HepG2 (cell line): ENCODE results near the gene RBSN. TPM values are rescaled to one million over a fixed set of nuclear protein-coding genes. Genes with fewer than 3 reads are reported as not detected.
A peak's percentile ranks its signal among the peaks of the same experiment; 100 is the strongest.

Experiments used
- DPF2 ChIP-seq: sonication (generic); formaldehyde crosslinking; IDR thresholded peaks from 2 replicates; pipeline ENCODE4 v1.4.0; 2020; ENCODE audit warnings: mild to moderate bottlenecking, low read depth, missing genetic modification reagents, borderline replicate concordance
- ERF ChIP-seq: IDR thresholded peaks from 2 replicates; pipeline ENCODE4 v1.6.1; 2018; ENCODE audit warnings: missing biosample characterization, missing genetic modification reagents
- ETV5 ChIP-seq: IDR thresholded peaks from 2 replicates; pipeline ENCODE4 v1.6.1; 2018; ENCODE audit warnings: missing biosample characterization, missing genetic modification reagents, inconsistent platforms, borderline replicate concordance
- GATAD1 ChIP-seq: IDR thresholded peaks from 2 replicates; pipeline ENCODE4 v1.6.1; 2016; ENCODE audit warnings: missing genetic modification reagents, missing compliant biosample characterization
- GTF2F1 ChIP-seq: fragments of 150-350 bp; IDR thresholded peaks from 2 replicates; pipeline ENCODE4 v1.6.1; 2014; ENCODE audit warnings: low read length
- IRF1 ChIP-seq: sonication (generic); formaldehyde crosslinking; IDR thresholded peaks from 2 replicates; pipeline ENCODE4 v1.4.0; 2020; ENCODE audit warnings: low read depth, mild to moderate bottlenecking, missing genetic modification reagents
- ISL2 ChIP-seq: sonication (generic); formaldehyde crosslinking; IDR thresholded peaks from 2 replicates; pipeline ENCODE4 v1.5.0; 2020; ENCODE audit warnings: missing genetic modification reagents
- NFE2L2 ChIP-seq: fragments of 150-350 bp; IDR thresholded peaks from 2 replicates; pipeline ENCODE4 v1.6.1; 2014; ENCODE audit warnings: low read length
- TEAD3 ChIP-seq: optimal IDR thresholded peaks from 2 replicates; pipeline ENCODE3; 2016; ENCODE audit warnings: borderline replicate concordance
- THAP8 ChIP-seq: sonication (generic); formaldehyde crosslinking; IDR thresholded peaks from 2 replicates; pipeline ENCODE4 v1.5.1; 2020; ENCODE audit warnings: missing genetic modification reagents, mild to moderate bottlenecking, borderline replicate concordance
- ZFP37 ChIP-seq: sonication (generic); formaldehyde crosslinking; IDR thresholded peaks from 2 replicates; pipeline ENCODE4 v1.4.0; 2020; ENCODE audit warnings: missing genetic modification reagents, borderline replicate concordance
- ZFP62 ChIP-seq: sonication (generic); formaldehyde crosslinking; IDR thresholded peaks from 2 replicates; pipeline ENCODE4 v1.4.0; 2020; ENCODE audit warnings: missing genetic modification reagents
- ZNF280D ChIP-seq: sonication (generic); formaldehyde crosslinking; IDR thresholded peaks from 2 replicates; pipeline ENCODE4 v1.5.1; 2020; ENCODE audit warnings: mild to moderate bottlenecking, missing genetic modification reagents
- ZNF577 ChIP-seq: sonication (generic); formaldehyde crosslinking; IDR thresholded peaks from 2 replicates; pipeline ENCODE4 v1.4.0; 2020; ENCODE audit warnings: mild to moderate bottlenecking, low read depth, missing genetic modification reagents, borderline replicate concordance
- polyA plus RNA-seq, 8 experiments: library from polyadenylated mRNA; depleted of rRNA in 3 of 8; stranded (reverse) in 7 of 8; unstranded in 1 of 8; fragments of >200 nt; fragmentation: Illumina TruSeq in 4 of 8; extraction: Trizol in 4 of 8; gene quantifications; 2 replicates each; pipeline versions ENCODE4 v1.2.1 to v1.2.3, GENCODE V29; 2011 to 2016; ENCODE audit warnings: low read depth in 4 of 8, missing spikeins in 1 of 8, mixed read lengths in 1 of 8; ENCODE audit not compliant: insufficient read depth in 1 of 8
- total RNA-seq, 5 experiments: library from RNA; depleted of rRNA; stranded (reverse); fragments of >200 nt; fragmentation: Illumina TruSeq; extraction: Trizol; gene quantifications; 2 replicates each; pipeline ENCODE4 v1.2.3, GENCODE V29; 2016; ENCODE audit warnings: low read depth in 1 of 5
- TF ChIP-seq, protein P1 (sequence below): IDR thresholded peaks from 2 replicates; pipeline ENCODE4 v1.4.0; 2020; ENCODE audit warnings: mild to moderate bottlenecking, missing genetic modification reagents
- TF ChIP-seq, protein P2 (sequence below): sonication (generic); formaldehyde crosslinking; IDR thresholded peaks from 2 replicates; pipeline ENCODE4 v1.5.0; 2020; ENCODE audit warnings: missing genetic modification reagents
- TF ChIP-seq, protein P3 (sequence below): sonication (generic); formaldehyde crosslinking; IDR thresholded peaks from 2 replicates; pipeline ENCODE4 v1.8.0; 2022; ENCODE audit warnings: mild to moderate bottlenecking, missing genetic modification reagents

RBSN gene
- total and polyA plus RNA-seq, 2 of the 13 experiments (the other 11 are each of a cell fraction or from before 2014, with no cell fraction given): 7.9 to 11.8 TPM

- TF ChIP-seq, protein P1, sequence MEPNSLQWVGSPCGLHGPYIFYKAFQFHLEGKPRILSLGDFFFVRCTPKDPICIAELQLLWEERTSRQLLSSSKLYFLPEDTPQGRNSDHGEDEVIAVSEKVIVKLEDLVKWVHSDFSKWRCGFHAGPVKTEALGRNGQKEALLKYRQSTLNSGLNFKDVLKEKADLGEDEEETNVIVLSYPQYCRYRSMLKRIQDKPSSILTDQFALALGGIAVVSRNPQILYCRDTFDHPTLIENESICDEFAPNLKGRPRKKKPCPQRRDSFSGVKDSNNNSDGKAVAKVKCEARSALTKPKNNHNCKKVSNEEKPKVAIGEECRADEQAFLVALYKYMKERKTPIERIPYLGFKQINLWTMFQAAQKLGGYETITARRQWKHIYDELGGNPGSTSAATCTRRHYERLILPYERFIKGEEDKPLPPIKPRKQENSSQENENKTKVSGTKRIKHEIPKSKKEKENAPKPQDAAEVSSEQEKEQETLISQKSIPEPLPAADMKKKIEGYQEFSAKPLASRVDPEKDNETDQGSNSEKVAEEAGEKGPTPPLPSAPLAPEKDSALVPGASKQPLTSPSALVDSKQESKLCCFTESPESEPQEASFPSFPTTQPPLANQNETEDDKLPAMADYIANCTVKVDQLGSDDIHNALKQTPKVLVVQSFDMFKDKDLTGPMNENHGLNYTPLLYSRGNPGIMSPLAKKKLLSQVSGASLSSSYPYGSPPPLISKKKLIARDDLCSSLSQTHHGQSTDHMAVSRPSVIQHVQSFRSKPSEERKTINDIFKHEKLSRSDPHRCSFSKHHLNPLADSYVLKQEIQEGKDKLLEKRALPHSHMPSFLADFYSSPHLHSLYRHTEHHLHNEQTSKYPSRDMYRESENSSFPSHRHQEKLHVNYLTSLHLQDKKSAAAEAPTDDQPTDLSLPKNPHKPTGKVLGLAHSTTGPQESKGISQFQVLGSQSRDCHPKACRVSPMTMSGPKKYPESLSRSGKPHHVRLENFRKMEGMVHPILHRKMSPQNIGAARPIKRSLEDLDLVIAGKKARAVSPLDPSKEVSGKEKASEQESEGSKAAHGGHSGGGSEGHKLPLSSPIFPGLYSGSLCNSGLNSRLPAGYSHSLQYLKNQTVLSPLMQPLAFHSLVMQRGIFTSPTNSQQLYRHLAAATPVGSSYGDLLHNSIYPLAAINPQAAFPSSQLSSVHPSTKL (CRISPR knock-in tag): peak; percentile 88
- TF ChIP-seq IRF1 (CRISPR knock-in tag) (no peak), THAP8 (no peak), ETV5 (CRISPR knock-in tag) (peak; percentile 95), DPF2 (peak; percentile 79), ISL2 (CRISPR knock-in tag) (peak; percentile 35; the same call in 1 of the 2 replicates), GATAD1 (CRISPR knock-in tag) (no peak), NFE2L2 (no peak), ZNF577 (CRISPR knock-in tag) (no peak), ZFP37 (CRISPR knock-in tag) (no peak), ERF (CRISPR knock-in tag) (peak; percentile 65; the same call in 1 of the 2 replicates), ZFP62 (CRISPR knock-in tag) (no peak), GTF2F1 (no peak), TEAD3 (peak; percentile 83), ZNF280D (CRISPR knock-in tag) (peak; percentile 79; the same call in 1 of the 2 replicates)
- TF ChIP-seq, protein P2, sequence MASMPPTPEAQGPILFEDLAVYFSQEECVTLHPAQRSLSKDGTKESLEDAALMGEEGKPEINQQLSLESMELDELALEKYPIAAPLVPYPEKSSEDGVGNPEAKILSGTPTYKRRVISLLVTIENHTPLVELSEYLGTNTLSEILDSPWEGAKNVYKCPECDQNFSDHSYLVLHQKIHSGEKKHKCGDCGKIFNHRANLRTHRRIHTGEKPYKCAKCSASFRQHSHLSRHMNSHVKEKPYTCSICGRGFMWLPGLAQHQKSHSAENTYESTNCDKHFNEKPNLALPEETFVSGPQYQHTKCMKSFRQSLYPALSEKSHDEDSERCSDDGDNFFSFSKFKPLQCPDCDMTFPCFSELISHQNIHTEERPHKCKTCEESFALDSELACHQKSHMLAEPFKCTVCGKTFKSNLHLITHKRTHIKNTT (CRISPR knock-in tag): no peak
- TF ChIP-seq, protein P3, sequence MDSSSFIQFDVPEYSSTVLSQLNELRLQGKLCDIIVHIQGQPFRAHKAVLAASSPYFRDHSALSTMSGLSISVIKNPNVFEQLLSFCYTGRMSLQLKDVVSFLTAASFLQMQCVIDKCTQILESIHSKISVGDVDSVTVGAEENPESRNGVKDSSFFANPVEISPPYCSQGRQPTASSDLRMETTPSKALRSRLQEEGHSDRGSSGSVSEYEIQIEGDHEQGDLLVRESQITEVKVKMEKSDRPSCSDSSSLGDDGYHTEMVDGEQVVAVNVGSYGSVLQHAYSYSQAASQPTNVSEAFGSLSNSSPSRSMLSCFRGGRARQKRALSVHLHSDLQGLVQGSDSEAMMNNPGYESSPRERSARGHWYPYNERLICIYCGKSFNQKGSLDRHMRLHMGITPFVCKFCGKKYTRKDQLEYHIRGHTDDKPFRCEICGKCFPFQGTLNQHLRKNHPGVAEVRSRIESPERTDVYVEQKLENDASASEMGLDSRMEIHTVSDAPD (CRISPR knock-in tag): peak; percentile 39; the same call in 1 of the 2 replicates
Measured at GRCh38 chr3:15107075-15107947, 8.4 kb upstream of the RBSN start (continued).
